WTC11 (cell line): ENCODE results near the gene SGPL1. TPM values are rescaled to one million over a fixed set of nuclear protein-coding genes. Genes with fewer than 3 reads are reported as not detected.

Source experiments
- ATAC-seq: fragments of 200-7000 bp; cut with Tn5 transposase; 2 replicates; pipeline ENCODE4 v1.10.0; 2021; ENCODE audit warnings: mild to moderate bottlenecking, moderate library complexity
- CTCF ChIA-PET: fragments of 300-600 bp; sonication (Branson Sonifier 250); formaldehyde crosslinking; loops from one replicate; lab custom pipeline; 2021; ENCODE audit warnings: antibody characterized with exemption; lab: Charles Lee
- POLR2A ChIA-PET: fragments of 350-600 bp; sonication (Branson Sonifier 250); formaldehyde crosslinking; loops from one replicate; lab custom pipeline; 2021; ENCODE audit warnings: antibody characterized with exemption; lab: Charles Lee
- DNase-seq: peaks from one replicate; pipeline ENCODE4 v3.0.0; 2021; ENCODE audit warnings: low spot score
- H3K27ac Mint-ChIP-seq: 2 replicates; pipeline ENCODE4 v1.8.0; 2021; ENCODE audit warnings: mixed read lengths
- H3K27me3 Mint-ChIP-seq: 2 replicates; pipeline ENCODE4 v1.8.0; 2021; ENCODE audit warnings: low read depth, mild to moderate bottlenecking, moderate library complexity, mixed read lengths
- H3K36me3 Mint-ChIP-seq: 2 replicates; pipeline ENCODE4 v1.8.0; 2021; ENCODE audit warnings: mixed read lengths
- H3K4me1 Mint-ChIP-seq: 2 replicates; pipeline ENCODE4 v1.8.0; 2022; ENCODE audit warnings: mixed read lengths
- H3K4me3 Mint-ChIP-seq: 2 replicates; pipeline ENCODE4 v1.8.0; 2021; ENCODE audit warnings: mild to moderate bottlenecking, moderate library complexity, mixed read lengths
- H3K9me3 Mint-ChIP-seq: 2 replicates; pipeline ENCODE4 v1.8.0; 2021; ENCODE audit warnings: mixed read lengths
- CTCF ChIP-seq: fragments of 200-600 bp; IDR thresholded peaks from 2 replicates; pipeline ENCODE4 v1.8.0; 2022; ENCODE audit warnings: antibody characterized with exemption
- FOXP1 ChIP-seq: sonication (generic); formaldehyde crosslinking; IDR thresholded peaks from 2 replicates; pipeline ENCODE4 v1.8.0; 2022; ENCODE audit warnings: missing genetic modification reagents, mild to moderate bottlenecking, moderate library complexity, borderline replicate concordance
- FOXP4 ChIP-seq: sonication (generic); formaldehyde crosslinking; IDR thresholded peaks from 2 replicates; pipeline ENCODE4 v1.8.0; 2022; ENCODE audit warnings: mild to moderate bottlenecking, missing genetic modification reagents
- IRF2 ChIP-seq: sonication (generic); formaldehyde crosslinking; IDR thresholded peaks from 2 replicates; pipeline ENCODE4 v1.8.0; 2022; ENCODE audit warnings: low read depth, missing genetic modification reagents, borderline replicate concordance
- MAX ChIP-seq: sonication (generic); formaldehyde crosslinking; IDR thresholded peaks from 2 replicates; pipeline ENCODE4 v1.8.0; 2022; ENCODE audit warnings: mild to moderate bottlenecking, missing genetic modification reagents
- NR1H2 ChIP-seq: sonication (generic); formaldehyde crosslinking; IDR thresholded peaks from 2 replicates; pipeline ENCODE4 v1.9.0; 2021; ENCODE audit warnings: mild to moderate bottlenecking, moderate library complexity, missing genetic modification reagents
- NR2C2 ChIP-seq: sonication (generic); formaldehyde crosslinking; IDR thresholded peaks from 2 replicates; pipeline ENCODE4 v1.8.0; 2022; ENCODE audit warnings: mild to moderate bottlenecking, missing genetic modification reagents
- PREB ChIP-seq: sonication (generic); formaldehyde crosslinking; IDR thresholded peaks from 2 replicates; pipeline ENCODE4 v1.8.1; 2022; ENCODE audit warnings: mild to moderate bottlenecking, missing genetic modification reagents, moderate library complexity, borderline replicate concordance
- SOX15 ChIP-seq: fragments of 250-450 bp; sonication (Bioruptor Pico); IDR thresholded peaks from 2 replicates; pipeline ENCODE4 v1.9.0; 2021; ENCODE audit warnings: mild to moderate bottlenecking
- SP1 ChIP-seq: sonication (generic); formaldehyde crosslinking; conservative IDR thresholded peaks from 2 replicates; pipeline ENCODE4 v1.8.1; 2022; ENCODE audit warnings: missing genetic modification reagents
- TEAD1 ChIP-seq: sonication (generic); formaldehyde crosslinking; IDR thresholded peaks from 2 replicates; pipeline ENCODE4 v1.8.0; 2022; ENCODE audit warnings: mild to moderate bottlenecking, missing genetic modification reagents
- ZBTB21 ChIP-seq: sonication (generic); formaldehyde crosslinking; IDR thresholded peaks from 2 replicates; pipeline ENCODE4 v1.8.1; 2023; ENCODE audit warnings: mild to moderate bottlenecking, missing genetic modification reagents, borderline replicate concordance
- ZBTB43 ChIP-seq: sonication (generic); formaldehyde crosslinking; IDR thresholded peaks from 2 replicates; pipeline ENCODE4 v1.8.1; 2023; ENCODE audit warnings: mild to moderate bottlenecking, missing genetic modification reagents
- ZNF281 ChIP-seq: sonication (generic); formaldehyde crosslinking; IDR thresholded peaks from 2 replicates; pipeline ENCODE4 v1.8.0; 2023; ENCODE audit warnings: mild to moderate bottlenecking, missing genetic modification reagents
- ZNF317 ChIP-seq: sonication (generic); formaldehyde crosslinking; IDR thresholded peaks from 2 replicates; pipeline ENCODE4 v1.8.1; 2023; ENCODE audit warnings: low read depth, mild to moderate bottlenecking, moderate library complexity, missing genetic modification reagents, borderline replicate concordance
- ZNF396 ChIP-seq: fragments of 250-450 bp; sonication (Bioruptor Pico); IDR thresholded peaks from 2 replicates; pipeline ENCODE4 v1.8.0; 2021; ENCODE audit warnings: mild to moderate bottlenecking, moderate library complexity, borderline replicate concordance
- ZNF416 ChIP-seq: fragments of 250-450 bp; sonication (Bioruptor Pico); IDR thresholded peaks from 2 replicates; pipeline ENCODE4 v1.9.0; 2021; ENCODE audit warnings: mild to moderate bottlenecking, inconsistent platforms
- ZNF425 ChIP-seq: fragments of 250-450 bp; sonication (Bioruptor Pico); conservative IDR thresholded peaks from 2 replicates; pipeline ENCODE4 v1.9.0; 2021; ENCODE audit warnings: mild to moderate bottlenecking
- total RNA-seq: library from RNA; stranded (reverse); gene quantifications from 3 replicates; pipeline ENCODE4 v1.2.3, GENCODE V29; 2021

Gene SGPL1
- total RNA-seq, 1 experiment from 2014 or later: 44.6 TPM

- DNase-seq: no peak
- no peak for ATAC-seq
- no peaks in the 10 kb centered on the region for H3K9me3 Mint-ChIP-seq
- H3K27me3 Mint-ChIP-seq: no peaks in the 10 kb centered on the region
- ChIA-PET POLR2A (no interaction called here), CTCF (no interaction called here)
- no peaks in the 10 kb centered on the region for H3K36me3 Mint-ChIP-seq
- H3K4me1 Mint-ChIP-seq: peaks cover 3% of the 10 kb centered on the region; the same call in 1 of the 2 replicates
- H3K4me3 Mint-ChIP-seq: no peak overlapping the region
- H3K27ac Mint-ChIP-seq: no peak overlapping the region
- TF ChIP-seq MAX (CRISPR knock-in tag) (no peak), NR2C2 (CRISPR knock-in tag) (no peak), NR1H2 (no peak), ZNF416 (CRISPR knock-in tag) (no peak), TEAD1 (CRISPR knock-in tag) (no peak)
Measured at GRCh38 chr10:70777063-70777875, 38.5 kb upstream of the SGPL1 start.

GRCh38 chr10:70778267-70778924, 37.4 kb upstream of the SGPL1 start:
- POLR2A ChIA-PET: no interaction called here
- H3K9me3 Mint-ChIP-seq: no peaks in the 10 kb centered on the region
- no peaks in the 10 kb centered on the region for H3K36me3 Mint-ChIP-seq
- H3K27ac Mint-ChIP-seq: no peak overlapping the region
- H3K4me3 Mint-ChIP-seq: no peak overlapping the region
- H3K4me1 Mint-ChIP-seq: peaks cover 3% of the 10 kb centered on the region; the same call in 1 of the 2 replicates
- ATAC-seq: no peak
- TF ChIP-seq ZNF425 (CRISPR knock-in tag) (no peak), FOXP1 (CRISPR knock-in tag) (no peak), ZBTB43 (CRISPR knock-in tag) (no peak), SOX15 (CRISPR knock-in tag) (no peak), CTCF (no peak), ZNF396 (CRISPR knock-in tag) (no peak), FOXP4 (CRISPR knock-in tag) (no peak), TEAD1 (CRISPR knock-in tag) (no peak), ZBTB21 (CRISPR knock-in tag) (no peak), ZNF317 (no peak), SP1 (no peak), IRF2 (no peak), ZNF281 (CRISPR knock-in tag) (no peak), PREB (CRISPR knock-in tag) (no peak)
- DNase-seq: no peak
- no peaks in the 10 kb centered on the region for H3K27me3 Mint-ChIP-seq
- CTCF ChIA-PET: no interaction called here
